Tibial nerve (tissue), 4 donors: Measurements from ENCODE around the gene SDHAF2.

Experiments
- CTCF ChIP-seq, 5 experiments: fragments of 200-600 bp in 3 of 5; fragments of 450-650 bp in 2 of 5; sonication (generic) in 3 of 5; IDR thresholded peaks; one replicate each; pipeline ENCODE4 v1.5.1; 2016 to 2019; ENCODE audit warnings: antibody characterized with exemption in 5 of 5, mild to moderate bottlenecking in 3 of 5, moderate library complexity in 2 of 5
- EP300 ChIP-seq, 2 donors: sonication (generic); formaldehyde crosslinking; IDR thresholded peaks; one replicate each; pipeline ENCODE4 v1.6.1; 2017; ENCODE audit warnings: antibody characterized with exemption in 2 of 2, mild to moderate bottlenecking in 1 of 2
- POLR2A ChIP-seq, 2 donors: fragments of 450-650 bp; IDR thresholded peaks; one replicate each; pipeline ENCODE4 v1.6.1; 2017; ENCODE audit warnings: antibody characterized with exemption in 2 of 2, mild to moderate bottlenecking in 2 of 2, moderate library complexity in 2 of 2

DNA sequence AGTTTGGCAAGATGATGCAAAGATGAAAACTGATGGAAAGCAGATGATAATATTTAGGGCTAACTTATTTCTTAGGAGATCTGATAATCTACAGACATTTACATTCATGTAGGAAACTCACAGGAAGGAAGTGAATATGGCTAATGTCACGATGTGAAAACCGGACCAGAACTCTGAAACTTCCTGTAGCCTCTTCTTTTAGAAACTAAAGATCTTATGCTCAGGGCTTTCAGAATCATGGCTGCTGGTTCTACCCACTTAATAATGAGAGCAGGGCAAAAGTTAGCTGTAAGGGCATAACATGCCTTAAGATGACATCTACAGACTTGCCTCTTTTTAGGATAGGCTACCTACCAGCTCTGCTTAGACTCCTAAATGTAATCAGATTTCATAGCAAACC is 15.4 kb upstream of the SDHAF2 start:
- TF ChIP-seq POLR2A (IDR thresholded peaks at IDR 0.05) = no peak
- TF ChIP-seq CTCF (IDR thresholded peaks at IDR 0.05) = no peak
- no peak for TF ChIP-seq EP300 (IDR thresholded peaks at IDR 0.05)
